Measurements from ENCODE around the gene GPR35. TPM values are rescaled to one million over a fixed set of nuclear protein-coding genes. Genes with fewer than 3 reads are reported as not detected.

The GPR35 gene
- total and polyA plus RNA-seq, 2 donors (not counting 3 experiments of a cell fraction or from before 2014, with no cell fraction given), result 0.18 to 0.33 TPM

DNA sequence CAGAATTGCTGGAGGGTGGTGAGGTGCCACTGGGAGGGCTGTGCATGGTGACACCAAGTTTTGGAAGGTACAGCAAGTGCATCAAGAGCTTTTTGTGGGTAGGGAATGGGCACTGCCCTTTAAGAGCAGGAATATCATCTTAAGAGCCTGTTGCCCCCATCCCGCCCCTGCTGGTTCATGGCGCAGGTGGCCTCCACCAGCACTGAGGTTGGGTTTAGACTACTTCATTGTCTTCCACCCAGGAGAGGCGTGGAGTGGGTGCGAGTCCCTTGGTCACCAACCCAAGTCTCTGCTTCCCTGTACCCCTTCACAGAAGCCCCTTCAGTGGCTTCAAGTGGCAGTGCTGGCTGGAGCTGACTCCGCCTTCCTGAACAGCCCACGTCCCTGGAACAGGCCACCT, 49.2 kb upstream of the GPR35 start:
- intact Hi-C loops (cut with micrococcal nuclease), result no loop called here
- Histone ChIP-seq H3K4me1 (ENCODE audit: control insufficient read depth, extremely low read depth, insufficient read depth, low read length) (no peaks in the 10 kb centered on the region), H3K79me2 (ENCODE audit: control insufficient read depth, insufficient read depth, low read length) (peaks cover 4% of the 10 kb centered on the region), H3K27me3 (ENCODE audit: control insufficient read depth in 2 of 2, insufficient read depth in 2 of 2, low read length in 2 of 2) (no peaks in the 10 kb centered on the region), H3K4me2 (ENCODE audit: insufficient read depth, low read length) (no peak overlapping the region), H3K9me1 (replicated peaks; ENCODE audit: control insufficient read depth, extremely low read depth, insufficient read depth, low read length) (no peaks in the 10 kb centered on the region), H3K4me3 (replicated peaks in 1 of 3; ENCODE audit: insufficient read depth in 1 of 3, low read depth in 1 of 3, low read length in 3 of 3) (no peak overlapping the region), H3K9me3 (replicated peaks; ENCODE audit: control insufficient read depth, insufficient read depth, low read length) (no peaks in the 10 kb centered on the region), H3K36me3 (ENCODE audit: control insufficient read depth in 2 of 2, extremely low read depth in 1 of 2, insufficient read depth in 2 of 2, low read length in 2 of 2) (peaks cover 0 to 30% of the 10 kb centered on the region in 2 experiments), H2AFZ (ENCODE audit: low read depth, low read length) (no peak overlapping the region), H3K9ac (replicated peaks; ENCODE audit: extremely low read depth, insufficient read depth, low read length) (no peak overlapping the region), H3K27ac (ENCODE audit: insufficient read depth, low read depth, low read length) (no peak overlapping the region), H4K20me1 (replicated peaks; ENCODE audit: control insufficient read depth, extremely low read depth, insufficient read depth, low read length) (no peaks in the 10 kb centered on the region)
- no peak for DNase-seq (ENCODE audit: low read depth, low spot score)
- BruUV-seq (replicated peaks), result no TSS peak
- CTCF ChIA-PET, result no interaction called here
- no peak for FAIRE-seq
- dilution Hi-C loops (cut with MboI; ENCODE audit: extremely low pct_ligation_motif_present, low sequenced_read_pairs), result no loop called here
- no peak for TF ChIP-seq GATA2 (IDR thresholded peaks at IDR 0.05; ENCODE audit: insufficient read depth, insufficient read length, low read depth, low read length)
- no peak for TF ChIP-seq FOS (IDR thresholded peaks at IDR 0.05; ENCODE audit: borderline replicate concordance, insufficient read depth, low read length)
- POLR2A ChIA-PET, result no interaction called here

DNA sequence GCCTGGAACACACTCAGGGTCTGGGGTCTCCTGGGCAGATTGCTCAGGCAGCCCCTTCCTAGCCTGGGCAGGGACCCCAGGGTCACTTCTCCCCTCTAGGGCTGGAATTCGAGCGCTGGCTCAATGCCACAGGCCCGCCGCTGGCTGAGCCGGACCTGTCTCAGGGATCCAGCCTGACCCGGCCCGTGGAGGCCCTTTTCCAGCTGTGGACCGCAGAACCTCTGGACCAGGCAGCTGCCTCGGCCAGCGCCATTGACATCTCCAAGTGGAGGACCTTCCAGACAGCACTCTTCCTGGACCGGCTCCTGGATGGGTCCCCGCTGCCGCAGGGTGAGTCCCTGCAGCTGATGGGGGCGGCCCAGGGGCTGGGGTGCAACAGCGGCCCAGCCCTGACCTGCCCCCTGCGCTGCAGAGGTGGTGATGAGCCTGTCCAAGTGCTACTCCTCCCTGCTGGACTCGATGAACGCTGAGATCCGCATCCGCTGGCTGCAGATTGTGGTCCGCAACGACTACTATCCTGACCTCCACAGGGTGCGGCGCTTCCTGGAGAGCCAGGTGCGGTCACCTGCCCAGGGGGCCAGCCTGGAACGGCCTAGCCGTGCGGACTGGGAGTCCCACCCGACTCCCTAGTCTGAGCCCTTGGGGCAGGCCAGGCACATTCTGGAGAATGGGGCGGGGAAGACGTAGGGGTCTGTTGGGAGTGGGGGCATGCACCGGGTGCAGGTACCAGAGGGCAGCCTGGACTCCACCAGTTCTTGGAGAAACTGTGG, 48.7 kb upstream of the GPR35 start:
- DNase-seq (ENCODE audit: low read depth, low spot score) (no peak), FAIRE-seq (no peak)
- H3K4me3 ChIP-seq (replicated peaks in 1 of 3; ENCODE audit: insufficient read depth in 1 of 3, low read depth in 1 of 3, low read length in 3 of 3), result no peak overlapping the region
- ChIA-PET POLR2A (no interaction called here), CTCF (no interaction called here)
- H2AFZ ChIP-seq (ENCODE audit: low read depth, low read length), result no peak overlapping the region
- no peaks in the 10 kb centered on the region for H3K9me1 ChIP-seq (replicated peaks; ENCODE audit: control insufficient read depth, extremely low read depth, insufficient read depth, low read length)
- dilution Hi-C loops (cut with MboI; ENCODE audit: extremely low pct_ligation_motif_present, low sequenced_read_pairs), result no loop called here
- H3K79me2 ChIP-seq (ENCODE audit: control insufficient read depth, insufficient read depth, low read length), result peaks cover 2% of the 10 kb centered on the region
- no peaks in the 10 kb centered on the region for H4K20me1 ChIP-seq (replicated peaks; ENCODE audit: control insufficient read depth, extremely low read depth, insufficient read depth, low read length)
- no TSS peak for BruUV-seq (replicated peaks)
- no peak overlapping the region for H3K9ac ChIP-seq (replicated peaks; ENCODE audit: extremely low read depth, insufficient read depth, low read length)
- no peak overlapping the region for H3K4me2 ChIP-seq (ENCODE audit: insufficient read depth, low read length)
- no peaks in the 10 kb centered on the region for H3K9me3 ChIP-seq (replicated peaks; ENCODE audit: control insufficient read depth, insufficient read depth, low read length)
- TF ChIP-seq, protein P1, sequence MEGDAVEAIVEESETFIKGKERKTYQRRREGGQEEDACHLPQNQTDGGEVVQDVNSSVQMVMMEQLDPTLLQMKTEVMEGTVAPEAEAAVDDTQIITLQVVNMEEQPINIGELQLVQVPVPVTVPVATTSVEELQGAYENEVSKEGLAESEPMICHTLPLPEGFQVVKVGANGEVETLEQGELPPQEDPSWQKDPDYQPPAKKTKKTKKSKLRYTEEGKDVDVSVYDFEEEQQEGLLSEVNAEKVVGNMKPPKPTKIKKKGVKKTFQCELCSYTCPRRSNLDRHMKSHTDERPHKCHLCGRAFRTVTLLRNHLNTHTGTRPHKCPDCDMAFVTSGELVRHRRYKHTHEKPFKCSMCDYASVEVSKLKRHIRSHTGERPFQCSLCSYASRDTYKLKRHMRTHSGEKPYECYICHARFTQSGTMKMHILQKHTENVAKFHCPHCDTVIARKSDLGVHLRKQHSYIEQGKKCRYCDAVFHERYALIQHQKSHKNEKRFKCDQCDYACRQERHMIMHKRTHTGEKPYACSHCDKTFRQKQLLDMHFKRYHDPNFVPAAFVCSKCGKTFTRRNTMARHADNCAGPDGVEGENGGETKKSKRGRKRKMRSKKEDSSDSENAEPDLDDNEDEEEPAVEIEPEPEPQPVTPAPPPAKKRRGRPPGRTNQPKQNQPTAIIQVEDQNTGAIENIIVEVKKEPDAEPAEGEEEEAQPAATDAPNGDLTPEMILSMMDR (IDR thresholded peaks at IDR 0.05; ENCODE audit: extremely low read depth in 1 of 2, insufficient read depth in 1 of 2, low read depth in 1 of 2, low read length in 2 of 2), result no peak
- TF ChIP-seq POLR2A (IDR thresholded peaks at IDR 0.05; ENCODE audit: low read depth, low read length) (no peak), FOS (IDR thresholded peaks at IDR 0.05; ENCODE audit: borderline replicate concordance, insufficient read depth, low read length) (no peak), GATA2 (IDR thresholded peaks at IDR 0.05; ENCODE audit: insufficient read depth, insufficient read length, low read depth, low read length) (no peak), MYC (IDR thresholded peaks at IDR 0.05; ENCODE audit: low read depth, low read length) (no peak), JUN (IDR thresholded peaks at IDR 0.05; ENCODE audit: borderline replicate concordance, insufficient read depth, insufficient read length, low read depth) (no peak), MAX (IDR thresholded peaks at IDR 0.05; ENCODE audit: insufficient read depth, insufficient read length) (no peak), POLR2AphosphoS5 (IDR thresholded peaks at IDR 0.05; ENCODE audit: insufficient read depth, low read depth, low read length) (no peak), EZH2 (IDR thresholded peaks at IDR 0.05; ENCODE audit: borderline replicate concordance, low read depth, low read length, severe bottlenecking) (no peak)
- H3K27ac ChIP-seq (ENCODE audit: insufficient read depth, low read depth, low read length), result no peak overlapping the region
- no peaks in the 10 kb centered on the region for H3K27me3 ChIP-seq (ENCODE audit: control insufficient read depth in 2 of 2, insufficient read depth in 2 of 2, low read length in 2 of 2)
- intact Hi-C loops (cut with micrococcal nuclease), result no loop called here
- H3K36me3 ChIP-seq (ENCODE audit: control insufficient read depth in 2 of 2, extremely low read depth in 1 of 2, insufficient read depth in 2 of 2, low read length in 2 of 2), result peaks cover 0 to 30% of the 10 kb centered on the region in 2 experiments
- H3K4me1 ChIP-seq (ENCODE audit: control insufficient read depth, extremely low read depth, insufficient read depth, low read length), result no peaks in the 10 kb centered on the region

Data from endothelial cell of umbilical vein (primary cell).